Suprapubic skin (tissue), 4 donors: ENCODE measurements around the gene GLYATL3.
"Not testable (repeated sequence)": the region's sequence is repeated elsewhere in the genome, so short reads cannot be mapped to it uniquely, and the experiment has no call there.

ENCODE experiments used
- CTCF ChIP-seq, 2 donors: fragments of 200-600 bp in 1 of 2; fragments of 450-650 bp in 1 of 2; sonication (generic) in 1 of 2; IDR thresholded peaks; one replicate each; pipeline ENCODE4 v1.5.1; 2016 to 2019; ENCODE audit warnings: antibody characterized with exemption in 2 of 2, mild to moderate bottlenecking in 1 of 2, moderate library complexity in 1 of 2
- EP300 ChIP-seq: sonication (generic); formaldehyde crosslinking; IDR thresholded peaks from one replicate; pipeline ENCODE4 v1.6.1; 2017; ENCODE audit warnings: antibody characterized with exemption
- POLR2A ChIP-seq, 2 donors: fragments of 450-650 bp; IDR thresholded peaks; one replicate each; pipeline ENCODE4 v1.6.1; 2017; ENCODE audit warnings: antibody characterized with exemption in 2 of 2, mild to moderate bottlenecking in 2 of 2, moderate library complexity in 2 of 2
- POLR2AphosphoS5 ChIP-seq, 3 donors: sonication (generic); formaldehyde crosslinking; IDR thresholded peaks; one replicate each; pipeline ENCODE4 v1.6.1; 2017; ENCODE audit warnings: antibody characterized with exemption in 3 of 3

GRCh38 chr6:49476564-49476963 lies 23.2 kb upstream of the GLYATL3 start:
- not testable (repeated sequence) for TF ChIP-seq CTCF (IDR thresholded peaks at IDR 0.05); POLR2A (IDR thresholded peaks at IDR 0.05); POLR2AphosphoS5 (IDR thresholded peaks at IDR 0.05); EP300
